ENCODE measurements around the gene SKIC3. TPM values are rescaled to one million over a fixed set of nuclear protein-coding genes. Genes with fewer than 3 reads are reported as not detected.

SKIC3 gene
- total and polyA plus RNA-seq, 10 of the 15 experiments (the other 5 are each of a cell fraction or from before 2014, with no cell fraction given): 23.6 to 73.7 (median 55.6) TPM

GRCh38 chr5:95563367-95563766, 8.6 kb upstream of the SKIC3 start:
- in situ Hi-C loops (cut with MboI): no loop called here
- TF ChIP-seq ZZZ3 (IDR thresholded peaks at IDR 0.05; ENCODE audit: control insufficient read depth, insufficient read length, low read depth): no peak
- TF ChIP-seq, protein P1, sequence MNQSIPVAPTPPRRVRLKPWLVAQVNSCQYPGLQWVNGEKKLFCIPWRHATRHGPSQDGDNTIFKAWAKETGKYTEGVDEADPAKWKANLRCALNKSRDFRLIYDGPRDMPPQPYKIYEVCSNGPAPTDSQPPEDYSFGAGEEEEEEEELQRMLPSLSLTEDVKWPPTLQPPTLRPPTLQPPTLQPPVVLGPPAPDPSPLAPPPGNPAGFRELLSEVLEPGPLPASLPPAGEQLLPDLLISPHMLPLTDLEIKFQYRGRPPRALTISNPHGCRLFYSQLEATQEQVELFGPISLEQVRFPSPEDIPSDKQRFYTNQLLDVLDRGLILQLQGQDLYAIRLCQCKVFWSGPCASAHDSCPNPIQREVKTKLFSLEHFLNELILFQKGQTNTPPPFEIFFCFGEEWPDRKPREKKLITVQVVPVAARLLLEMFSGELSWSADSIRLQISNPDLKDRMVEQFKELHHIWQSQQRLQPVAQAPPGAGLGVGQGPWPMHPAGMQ (IDR thresholded peaks at IDR 0.05; ENCODE audit: borderline replicate concordance): no peak
- TF ChIP-seq, protein P2, sequence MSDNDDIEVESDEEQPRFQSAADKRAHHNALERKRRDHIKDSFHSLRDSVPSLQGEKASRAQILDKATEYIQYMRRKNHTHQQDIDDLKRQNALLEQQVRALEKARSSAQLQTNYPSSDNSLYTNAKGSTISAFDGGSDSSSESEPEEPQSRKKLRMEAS (IDR thresholded peaks at IDR 0.05; ENCODE audit: low read depth, low read length): no peak
- no peak for TF ChIP-seq TBL1XR1 (IDR thresholded peaks at IDR 0.05; ENCODE audit: low read depth, low read length)
- TF ChIP-seq, protein P3, sequence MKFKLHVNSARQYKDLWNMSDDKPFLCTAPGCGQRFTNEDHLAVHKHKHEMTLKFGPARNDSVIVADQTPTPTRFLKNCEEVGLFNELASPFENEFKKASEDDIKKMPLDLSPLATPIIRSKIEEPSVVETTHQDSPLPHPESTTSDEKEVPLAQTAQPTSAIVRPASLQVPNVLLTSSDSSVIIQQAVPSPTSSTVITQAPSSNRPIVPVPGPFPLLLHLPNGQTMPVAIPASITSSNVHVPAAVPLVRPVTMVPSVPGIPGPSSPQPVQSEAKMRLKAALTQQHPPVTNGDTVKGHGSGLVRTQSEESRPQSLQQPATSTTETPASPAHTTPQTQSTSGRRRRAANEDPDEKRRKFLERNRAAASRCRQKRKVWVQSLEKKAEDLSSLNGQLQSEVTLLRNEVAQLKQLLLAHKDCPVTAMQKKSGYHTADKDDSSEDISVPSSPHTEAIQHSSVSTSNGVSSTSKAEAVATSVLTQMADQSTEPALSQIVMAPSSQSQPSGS (IDR thresholded peaks at IDR 0.05; ENCODE audit: low read length): no peak
- no peak for TF ChIP-seq RUNX3 (IDR thresholded peaks at IDR 0.05; ENCODE audit: low read length)

More at GRCh38 chr5:95563367-95563766, 8.6 kb upstream of the SKIC3 start:
- no peaks in the 10 kb centered on the region for H3K9me3 ChIP-seq (replicated peaks; ENCODE audit: control insufficient read depth, insufficient read depth, low read length)
- H3K27ac ChIP-seq (ENCODE audit: control insufficient read depth, insufficient read depth): no peak overlapping the region
- FAIRE-seq (no peak), ATAC-seq (no peak), DNase-seq (ENCODE audit: low read depth, low spot score) (no peak)
- ChIA-PET SMC1A (ENCODE audit: uncharacterized antibody, unreplicated experiment) (no interaction called here), CTCF (no interaction called here), RAD21 (ENCODE audit: unreplicated experiment) (no interaction called here), POLR2A (no interaction called here)
- H3K36me3 ChIP-seq (ENCODE audit: control insufficient read depth in 2 of 2, insufficient read depth in 2 of 2, low read length in 1 of 2): no peaks in the 10 kb centered on the region
- H3K4me1 ChIP-seq (ENCODE audit: control insufficient read depth, insufficient read depth, low read length): no peaks in the 10 kb centered on the region
- H3K27me3 ChIP-seq (replicated peaks in 1 of 2; ENCODE audit: control insufficient read depth in 2 of 2, insufficient read depth in 2 of 2, low read length in 1 of 2): no peaks in the 10 kb centered on the region
- WGBS (ENCODE audit: insufficient coverage, insufficient replicate concordance, low lambda C conversion rate, missing lambda C conversion rate): 86% methylated on average over 5 of the region's 5 CpGs
- no peak overlapping the region for H3K4me3 ChIP-seq
- no peak overlapping the region for H3K4me2 ChIP-seq (ENCODE audit: control insufficient read depth, insufficient read depth)
- intact Hi-C loops (cut with micrococcal nuclease; ENCODE audit: unreplicated experiment): no loop called here
- H4K20me1 ChIP-seq (ENCODE audit: control insufficient read depth, insufficient read depth): no peaks in the 10 kb centered on the region
- no TSS peak for BruUV-seq (replicated peaks)
- no peaks in the 10 kb centered on the region for H3K79me2 ChIP-seq (ENCODE audit: control insufficient read depth, insufficient read depth, low read length)
- H2AFZ ChIP-seq (ENCODE audit: control insufficient read depth, low read depth, low read length): no peak overlapping the region
- H3K9ac ChIP-seq (ENCODE audit: control insufficient read depth, insufficient read depth, low read length): no peak overlapping the region
